Measurements from ENCODE around the gene RIC8B.

DNA sequence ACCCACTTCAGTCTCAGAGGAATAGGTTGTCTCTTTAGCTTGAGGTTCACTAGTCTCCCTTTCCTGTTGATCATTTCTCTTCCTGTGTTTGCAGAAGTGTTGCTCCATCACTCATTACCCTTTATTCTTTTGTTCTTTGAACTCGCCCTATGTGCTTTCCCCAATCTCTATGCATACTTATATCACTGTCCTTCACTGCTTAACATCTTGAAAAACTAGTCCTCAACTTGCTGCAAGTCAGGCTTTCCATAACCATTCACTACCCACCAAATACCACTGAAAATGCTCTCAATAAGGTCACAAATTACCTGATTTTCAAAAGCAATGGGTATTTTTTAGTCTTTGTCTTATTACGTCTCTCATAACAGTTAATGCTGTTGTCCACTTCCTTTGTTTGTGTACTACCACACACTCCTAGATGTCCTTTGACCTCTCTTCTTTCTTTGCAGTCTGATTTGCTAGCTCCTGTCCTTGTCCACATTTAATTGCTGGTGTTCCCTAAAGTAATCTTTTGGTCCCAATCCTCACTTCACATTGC lies 80.8 kb downstream of the RIC8B start:
- TF ChIP-seq POLR2A (IDR thresholded peaks at IDR 0.05) (no peak), CTCF (IDR thresholded peaks at IDR 0.05) (no peak)
